Loucy (cell line): ENCODE results near the gene AFF1.

ENCODE experiments used
- H2AFZ ChIP-seq: fragments of 200-600 bp; sonication (generic); 2 replicates; pipeline ENCODE4 v1.6.0; 2016; ENCODE audit warnings: antibody characterized with exemption, mild to moderate bottlenecking, low read length, moderate library complexity
- H3F3A ChIP-seq: fragments of 200-600 bp; 2 replicates; pipeline ENCODE4 v1.6.0; 2016; ENCODE audit warnings: antibody characterized with exemption, low read depth, mild to moderate bottlenecking
- H3K27me3 ChIP-seq: fragments of 200-600 bp; sonication (generic); 2 replicates; pipeline ENCODE4 v1.6.1; 2014; ENCODE audit warnings: low read length, mild to moderate bottlenecking; ENCODE audit not compliant: insufficient read depth, poor library complexity, severe bottlenecking
- H3K36me3 ChIP-seq: fragments of 200-600 bp; sonication (generic); 2 replicates; pipeline ENCODE4 v1.6.1; 2016; ENCODE audit warnings: low read length; ENCODE audit not compliant: insufficient read depth
- H3K4me1 ChIP-seq: fragments of 200-600 bp; sonication (generic); 2 replicates; pipeline ENCODE4 v1.5.1; 2014; ENCODE audit warnings: low read length, mild to moderate bottlenecking; ENCODE audit not compliant: insufficient read depth, poor library complexity, severe bottlenecking
- H3K4me2 ChIP-seq: fragments of 200-600 bp; sonication (generic); 2 replicates; pipeline ENCODE4 v1.6.0; 2014; ENCODE audit warnings: antibody characterized with exemption, low read length, low read depth, mild to moderate bottlenecking; ENCODE audit not compliant: poor library complexity, severe bottlenecking
- H3K4me3 ChIP-seq: fragments of 200-600 bp; sonication (generic); 2 replicates; pipeline ENCODE4 v1.5.1; 2014; ENCODE audit warnings: low read length, mild to moderate bottlenecking, mixed read lengths; ENCODE audit not compliant: poor library complexity, severe bottlenecking
- H3K79me2 ChIP-seq: fragments of 200-600 bp; sonication (generic); 2 replicates; pipeline ENCODE4 v1.6.1; 2014; ENCODE audit warnings: low read length; ENCODE audit not compliant: insufficient read depth
- H3K9ac ChIP-seq: fragments of 200-600 bp; sonication (generic); 2 replicates; pipeline ENCODE4 v1.6.0; 2014; ENCODE audit warnings: mild to moderate bottlenecking, low read depth, low read length, moderate library complexity; ENCODE audit not compliant: poor library complexity, severe bottlenecking
- H3K9me2 ChIP-seq: fragments of 200-600 bp; sonication (generic); replicated peaks from 2 replicates; pipeline ENCODE4 v1.6.1; 2016; ENCODE audit warnings: low read depth, low read length, mixed read lengths
- H3K9me3 ChIP-seq: fragments of 200-600 bp; sonication (generic); 2 replicates; pipeline ENCODE4 v1.6.1; 2014; ENCODE audit warnings: mild to moderate bottlenecking, antibody characterized with exemption, low read length, low read depth; ENCODE audit not compliant: insufficient read depth
- H4K20me1 ChIP-seq: fragments of 200-600 bp; sonication (generic); 2 replicates; pipeline ENCODE4 v1.6.0; 2014; ENCODE audit warnings: antibody characterized with exemption, low read length, mild to moderate bottlenecking; ENCODE audit not compliant: insufficient read depth, poor library complexity, severe bottlenecking
- CTCF ChIP-seq: fragments of 200-600 bp; sonication (generic); conservative IDR thresholded peaks from 2 replicates; pipeline ENCODE4 v1.5.1; 2014; ENCODE audit warnings: mild to moderate bottlenecking, antibody characterized with exemption, low read length
- EZH2phosphoT487 ChIP-seq: fragments of 200-600 bp; IDR thresholded peaks from 2 replicates; pipeline ENCODE4 v1.6.1; 2018; ENCODE audit warnings: antibody characterized with exemption, mild to moderate bottlenecking, moderate library complexity, borderline replicate concordance

AFF1 gene

GRCh38 chr4:86927843-86928395 lies 6.9 kb upstream of the AFF1 start:
- no peak overlapping the region for H3K4me2 ChIP-seq
- H3K27me3 ChIP-seq = no peaks in the 10 kb centered on the region
- H3K9me3 ChIP-seq = no peaks in the 10 kb centered on the region
- H3K4me1 ChIP-seq = no peaks in the 10 kb centered on the region
- H2AFZ ChIP-seq = no peak overlapping the region
- H4K20me1 ChIP-seq = no peaks in the 10 kb centered on the region
- no peaks in the 10 kb centered on the region for H3K36me3 ChIP-seq
- no peaks in the 10 kb centered on the region for H3F3A ChIP-seq
- no peak overlapping the region for H3K9ac ChIP-seq
- TF ChIP-seq EZH2phosphoT487 (no peak), CTCF (no peak)
- H3K9me2 ChIP-seq = no peaks in the 10 kb centered on the region
- H3K79me2 ChIP-seq = no peaks in the 10 kb centered on the region
- no peak overlapping the region for H3K4me3 ChIP-seq

GRCh38 chr4:86928400-86929255 lies 6.2 kb upstream of the AFF1 start:
- Histone ChIP-seq H3K9ac (no peak overlapping the region), H3K36me3 (no peaks in the 10 kb centered on the region), H3K27me3 (no peaks in the 10 kb centered on the region), H3F3A (no peaks in the 10 kb centered on the region), H4K20me1 (no peaks in the 10 kb centered on the region), H3K9me2 (no peaks in the 10 kb centered on the region), H3K4me2 (no peak overlapping the region), H3K9me3 (no peaks in the 10 kb centered on the region), H3K4me3 (no peak overlapping the region), H3K79me2 (peaks cover under 1% of the 10 kb centered on the region; the same call in 1 of the 2 replicates), H2AFZ (no peak overlapping the region), H3K4me1 (peaks cover 3% of the 10 kb centered on the region)
- TF ChIP-seq CTCF (no peak), EZH2phosphoT487 (no peak)

DNA sequence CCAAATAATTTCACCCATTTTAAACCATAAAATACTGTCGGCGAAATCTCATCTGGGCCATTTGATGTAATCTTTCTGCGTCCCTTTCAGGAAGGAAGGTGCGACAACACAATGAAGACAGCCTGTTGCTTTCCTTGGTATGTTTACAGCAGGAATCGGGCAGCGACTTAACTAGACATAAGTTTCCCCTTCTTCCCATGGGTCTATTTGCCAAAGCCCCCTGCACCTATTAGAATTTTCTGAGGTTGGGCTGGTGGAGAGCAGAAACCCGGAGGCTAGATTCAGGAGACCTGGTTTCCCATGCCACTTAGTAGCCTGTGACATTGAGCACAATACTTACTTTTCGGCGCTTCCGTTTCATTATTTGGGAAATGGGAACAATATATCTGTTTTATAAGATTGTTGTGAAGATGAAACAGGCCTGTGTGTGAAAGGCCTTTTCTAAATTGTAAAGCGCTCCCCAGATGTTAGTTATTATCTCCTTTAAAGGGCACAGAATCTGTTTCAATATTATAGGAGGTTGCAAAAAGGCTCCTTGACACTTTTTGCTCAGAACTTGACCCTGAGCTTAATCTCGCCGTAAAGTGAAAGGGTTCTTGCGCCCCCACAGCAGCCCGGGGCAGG lies 552 bp upstream of the AFF1 start:
- Histone ChIP-seq H2AFZ (peak overlapping the region; percentile 91), H3K79me2 (peaks cover 45% of the 10 kb centered on the region), H3K4me2 (peak overlapping the region; percentile 70), H3K9me3 (no peaks in the 10 kb centered on the region), H3K4me1 (peaks cover 29% of the 10 kb centered on the region), H4K20me1 (peaks cover 7% of the 10 kb centered on the region), H3K36me3 (no peaks in the 10 kb centered on the region), H3K9ac (peak overlapping the region; percentile 78), H3K9me2 (no peaks in the 10 kb centered on the region), H3K27me3 (no peaks in the 10 kb centered on the region), H3F3A (no peaks in the 10 kb centered on the region), H3K4me3 (peak overlapping the region; percentile 78)
- TF ChIP-seq EZH2phosphoT487 (no peak), CTCF (no peak)
